Fibroblast of pulmonary artery (primary cell): ENCODE data around the gene OXLD1.

Source experiments
- DNase-seq: peaks from one replicate; pipeline ENCODE4 v3.0.0-alpha.2; 2010; ENCODE audit warnings: low read depth
- H3K4me3 ChIP-seq: replicated peaks from 2 replicates; pipeline ENCODE4 v1.5.1; 2011; ENCODE audit warnings: low read depth, mild to moderate bottlenecking, control low read depth, low read length, moderate library complexity
- CTCF ChIP-seq: IDR thresholded peaks from 2 replicates; pipeline ENCODE4 v1.5.1; 2011; ENCODE audit warnings: mild to moderate bottlenecking, control low read depth, low read length, inconsistent platforms; ENCODE audit errors: missing control alignments

OXLD1 gene

GRCh38 chr17:81706232-81706611, 39.8 kb upstream of the OXLD1 start:
- no peak for TF ChIP-seq CTCF
- H3K4me3 ChIP-seq = no peak overlapping the region
- DNase-seq = no peak

GRCh38 chr17:81705518-81706231, 39.3 kb upstream of the OXLD1 start:
- DNase-seq = no peak
- TF ChIP-seq CTCF = no peak
- no peak overlapping the region for H3K4me3 ChIP-seq

GRCh38 chr17:81703747-81704654, 37.6 kb upstream of the OXLD1 start:
- DNase-seq = no peak
- no peak for TF ChIP-seq CTCF
- peak overlapping the region; percentile 88 for H3K4me3 ChIP-seq

GRCh38 chr17:81702934-81703746, 36.7 kb upstream of the OXLD1 start, which contains the start of gene MRPL12:
TSS of gene MRPL12 (plus strand) at chr17:81703367. CDS start at chr17:81703502, 135 bp downstream.
- DNase-seq = peak; percentile 94
- TF ChIP-seq CTCF = no peak
- H3K4me3 ChIP-seq = peak within 1 kb of the TSS; percentile 88

- H3K4me3 ChIP-seq = peak overlapping the region; percentile 88
- TF ChIP-seq CTCF = no peak
- DNase-seq = no peak
Observed at GRCh38 chr17:81701288-81702071, 35.1 kb upstream of the OXLD1 start.
